Activated T-helper 17 cell treated with anti-CD3 and anti-CD28 coated beads, Interleukin-2, amount 50 U/mL, for 72 hours (primary cell): ENCODE measurements around the gene THEMIS2. TPM values are rescaled to one million over a fixed set of nuclear protein-coding genes. Genes with fewer than 3 reads are reported as not detected.
"Not testable (repeated sequence)": the region's sequence is repeated elsewhere in the genome, so short reads cannot be mapped to it uniquely, and the experiment has no call there.

Experiments
- ATAC-seq: fragments of 150-1000 bp; cut with Tn5 transposase; replicated peaks from 2 replicates; pipeline ENCODE4 v1.10.0; 2021; ENCODE audit warnings: mild to moderate bottlenecking, moderate library complexity
- H3K27ac Mint-ChIP-seq: one replicate; pipeline ENCODE4 v1.8.0; 2022; ENCODE audit warnings: mixed read lengths
- H3K27me3 Mint-ChIP-seq: one replicate; pipeline ENCODE4 v1.8.0; 2022; ENCODE audit warnings: mixed read lengths
- H3K36me3 Mint-ChIP-seq: one replicate; pipeline ENCODE4 v1.8.0; 2022; ENCODE audit warnings: low read depth, mild to moderate bottlenecking, mixed read lengths
- H3K4me1 Mint-ChIP-seq: one replicate; pipeline ENCODE4 v1.8.0; 2022; ENCODE audit warnings: mixed read lengths
- H3K4me3 Mint-ChIP-seq: one replicate; pipeline ENCODE4 v1.8.0; 2022; ENCODE audit warnings: mild to moderate bottlenecking, mixed read lengths
- H3K9me3 Mint-ChIP-seq: one replicate; pipeline ENCODE4 v1.8.0; 2022; ENCODE audit warnings: mixed read lengths
- total RNA-seq, 2 donors: library from RNA; stranded (reverse); gene quantifications; one replicate each; pipeline ENCODE4 v1.2.3, GENCODE V29; 2022

The THEMIS2 gene
- total RNA-seq, 2 donors from 2014 or later, result 32.0 to 62.8 TPM

DNA sequence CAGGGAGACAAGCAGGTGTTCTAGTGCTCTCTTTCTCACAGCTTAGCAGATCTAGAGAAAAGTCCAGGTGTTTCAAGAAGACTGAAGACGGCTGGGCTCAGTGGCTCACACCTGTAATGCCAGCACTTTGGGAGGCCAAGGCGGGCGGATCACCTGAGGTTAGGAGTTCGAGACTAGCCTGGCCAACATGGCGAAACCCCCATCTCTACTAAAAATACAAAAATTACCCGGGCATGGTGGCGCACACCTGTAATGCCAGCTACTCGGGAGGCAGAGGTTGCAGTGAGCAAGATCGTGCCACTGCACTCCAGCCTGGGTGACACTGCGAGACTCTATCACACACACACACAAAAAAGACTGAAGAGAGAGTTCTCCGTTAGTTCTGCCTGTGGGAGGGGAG, 14.8 kb upstream of the THEMIS2 start:
- H3K27ac Mint-ChIP-seq, result peak overlapping the region; percentile 52
- not testable (repeated sequence) for H3K27me3 Mint-ChIP-seq, H3K4me3 Mint-ChIP-seq, H3K9me3 Mint-ChIP-seq, H3K36me3 Mint-ChIP-seq, H3K4me1 Mint-ChIP-seq, ATAC-seq

GRCh38 chr1:27858072-27858948, 14.0 kb upstream of the THEMIS2 start:
- no peaks in the 10 kb centered on the region for H3K36me3 Mint-ChIP-seq
- H3K4me1 Mint-ChIP-seq, result peaks cover 10% of the 10 kb centered on the region
- ATAC-seq, result peak; percentile 98
- H3K27ac Mint-ChIP-seq, result peak overlapping the region; percentile 52
- H3K27me3 Mint-ChIP-seq, result no peaks in the 10 kb centered on the region
- H3K4me3 Mint-ChIP-seq, result no peak overlapping the region
- no peaks in the 10 kb centered on the region for H3K9me3 Mint-ChIP-seq

- Mint-ChIP-seq H3K27me3 (no peaks in the 10 kb centered on the region), H3K27ac (peak overlapping the region; percentile 52), H3K4me1 (peaks cover 14% of the 10 kb centered on the region), H3K36me3 (no peaks in the 10 kb centered on the region), H3K4me3 (no peak overlapping the region), H3K9me3 (no peaks in the 10 kb centered on the region)
- no peak for ATAC-seq
These were observed 13.3 kb upstream of the THEMIS2 start for GRCh38 chr1:27858949-27859576.

GRCh38 chr1:27861436-27861835, 10.9 kb upstream of the THEMIS2 start:
- H3K27ac Mint-ChIP-seq, result peak overlapping the region; percentile 5

GRCh38 chr1:27862004-27862403, 10.3 kb upstream of the THEMIS2 start:
- no peak for ATAC-seq
- peaks cover 17% of the 10 kb centered on the region for H3K4me1 Mint-ChIP-seq
- H3K27me3 Mint-ChIP-seq, result no peaks in the 10 kb centered on the region
- H3K9me3 Mint-ChIP-seq, result no peaks in the 10 kb centered on the region
- H3K27ac Mint-ChIP-seq, result peak overlapping the region; percentile 5
- H3K36me3 Mint-ChIP-seq, result no peaks in the 10 kb centered on the region
- H3K4me3 Mint-ChIP-seq, result no peak overlapping the region

More at GRCh38 chr1:27861436-27861835, 10.9 kb upstream of the THEMIS2 start:
- H3K9me3 Mint-ChIP-seq, result no peaks in the 10 kb centered on the region
- H3K4me3 Mint-ChIP-seq, result no peak overlapping the region
- ATAC-seq, result no peak
- no peaks in the 10 kb centered on the region for H3K36me3 Mint-ChIP-seq
- H3K27me3 Mint-ChIP-seq, result no peaks in the 10 kb centered on the region
- H3K4me1 Mint-ChIP-seq, result peaks cover 17% of the 10 kb centered on the region

DNA sequence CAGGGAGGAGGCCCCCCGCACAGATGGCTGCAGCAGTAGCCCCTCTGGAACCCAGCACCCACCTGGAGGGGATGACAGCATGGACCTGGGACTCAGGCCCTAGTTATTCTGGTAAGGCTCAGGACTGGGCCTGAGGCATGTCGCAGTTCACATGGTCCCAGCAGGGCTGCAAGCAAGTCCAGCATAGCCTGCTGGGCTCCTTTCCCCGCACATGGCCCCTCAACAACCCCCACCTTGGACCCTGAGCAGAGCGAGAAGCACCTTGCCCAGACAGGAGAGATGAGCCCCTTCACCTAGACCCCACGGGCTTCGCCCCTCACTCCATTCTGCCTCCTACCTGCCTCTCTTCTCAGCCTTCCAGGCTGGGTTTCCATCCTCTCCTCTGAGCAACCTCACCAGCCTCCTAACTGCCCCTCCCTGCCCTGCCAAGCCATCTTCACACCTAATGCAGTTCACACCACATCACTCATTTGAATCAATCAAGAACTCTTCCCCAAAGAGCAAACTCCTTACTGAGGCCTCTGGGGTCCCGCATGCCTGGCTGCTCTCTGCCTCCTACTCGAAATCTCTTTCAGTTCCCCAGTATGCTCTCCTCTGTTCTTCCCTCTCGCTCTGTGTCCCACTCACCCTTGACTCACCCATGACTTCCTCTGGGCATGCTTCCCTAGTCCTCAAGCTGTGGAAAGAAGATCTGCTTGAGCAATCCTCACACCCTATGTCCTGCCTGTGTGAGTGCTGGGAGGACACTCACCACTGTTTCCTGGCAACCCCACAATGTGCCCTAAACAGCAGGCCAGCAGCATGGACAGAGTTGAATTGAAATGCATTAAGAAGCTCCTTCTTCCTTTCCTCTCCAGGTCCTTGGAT, 9.4 kb upstream of the THEMIS2 start:
- H3K4me3 Mint-ChIP-seq, result peak overlapping the region; percentile 27
- no peaks in the 10 kb centered on the region for H3K27me3 Mint-ChIP-seq
- H3K36me3 Mint-ChIP-seq, result no peaks in the 10 kb centered on the region
- H3K4me1 Mint-ChIP-seq, result peaks cover 17% of the 10 kb centered on the region
- ATAC-seq, result peak; percentile 46
- peak overlapping the region; percentile 58 for H3K27ac Mint-ChIP-seq
- H3K9me3 Mint-ChIP-seq, result no peaks in the 10 kb centered on the region

DNA sequence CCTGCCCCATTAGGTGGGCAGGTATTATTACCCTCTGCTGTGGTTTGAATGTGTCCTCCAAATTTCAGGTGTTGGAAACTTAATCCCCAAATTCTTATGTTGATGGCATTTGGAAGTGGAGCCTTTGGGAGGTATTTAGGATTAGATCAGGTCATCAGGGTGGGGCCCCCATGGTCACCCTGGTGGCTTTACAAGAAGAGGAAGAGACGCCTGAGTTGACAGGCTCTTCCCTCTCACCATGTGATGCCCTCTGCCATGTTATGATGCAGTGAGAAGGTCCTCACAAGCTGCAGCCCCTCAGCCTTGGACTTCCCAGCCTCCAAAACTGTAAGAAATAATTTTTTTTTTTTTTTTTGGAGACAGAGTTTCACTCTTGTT, 8.8 kb upstream of the THEMIS2 start:
- no peak for ATAC-seq
- Mint-ChIP-seq H3K27ac (peak overlapping the region; percentile 85), H3K9me3 (no peaks in the 10 kb centered on the region), H3K36me3 (no peaks in the 10 kb centered on the region), H3K4me3 (peak overlapping the region; percentile 69), H3K27me3 (no peaks in the 10 kb centered on the region), H3K4me1 (peaks cover 17% of the 10 kb centered on the region)

DNA sequence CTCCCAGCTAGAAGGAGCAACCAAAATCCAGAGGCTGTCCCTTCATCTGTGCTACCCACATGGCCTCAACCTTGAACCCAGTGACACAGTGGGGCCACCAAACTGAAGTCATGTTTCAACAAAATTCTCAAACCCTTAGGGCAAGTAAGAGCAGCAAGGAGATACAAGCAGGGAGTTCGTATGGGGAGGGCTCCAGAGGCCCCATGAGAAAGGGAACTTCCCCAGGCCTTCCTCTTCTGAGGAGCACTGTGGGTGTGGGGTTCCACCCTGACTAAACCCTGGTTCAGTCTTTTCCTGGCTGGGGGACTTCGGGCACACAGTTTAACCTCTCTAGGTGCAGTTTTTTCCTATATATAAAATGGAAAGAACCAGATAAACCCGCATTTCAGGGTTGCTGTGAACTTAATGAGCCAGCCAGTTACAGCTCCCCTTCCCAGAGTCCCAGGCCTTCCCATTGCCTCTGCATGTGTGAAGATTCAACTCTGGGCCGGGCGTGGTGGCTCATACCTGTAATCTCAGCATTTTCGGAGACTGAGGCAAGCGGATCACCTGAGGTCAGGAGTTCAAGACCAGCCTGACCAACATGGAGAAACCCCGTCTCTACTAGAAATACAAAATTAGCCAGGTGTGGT, 8.0 kb upstream of the THEMIS2 start:
- H3K9me3 Mint-ChIP-seq, result no peaks in the 10 kb centered on the region
- no peaks in the 10 kb centered on the region for H3K27me3 Mint-ChIP-seq
- no peaks in the 10 kb centered on the region for H3K36me3 Mint-ChIP-seq
- peak; percentile 78 for ATAC-seq
- H3K4me1 Mint-ChIP-seq, result peaks cover 19% of the 10 kb centered on the region
- H3K27ac Mint-ChIP-seq, result peak overlapping the region; percentile 85
- H3K4me3 Mint-ChIP-seq, result peak overlapping the region; percentile 69

- Mint-ChIP-seq H3K27me3 (no peaks in the 10 kb centered on the region), H3K27ac (peak overlapping the region; percentile 62), H3K4me1 (peaks cover 24% of the 10 kb centered on the region)
These were observed 6.5 kb upstream of the THEMIS2 start for GRCh38 chr1:27865821-27866220.

GRCh38 chr1:27868556-27868931, 3.8 kb upstream of the THEMIS2 start:
- Mint-ChIP-seq H3K36me3 (peaks cover 10% of the 10 kb centered on the region), H3K27ac (peak overlapping the region; percentile 94), H3K27me3 (no peaks in the 10 kb centered on the region), H3K9me3 (no peaks in the 10 kb centered on the region), H3K4me3 (peak overlapping the region; percentile 86), H3K4me1 (peaks cover 16% of the 10 kb centered on the region)
- ATAC-seq, result no peak

More at GRCh38 chr1:27865821-27866220, 6.5 kb upstream of the THEMIS2 start:
- no peak for ATAC-seq
- H3K36me3 Mint-ChIP-seq, result no peaks in the 10 kb centered on the region
- H3K4me3 Mint-ChIP-seq, result no peak overlapping the region
- H3K9me3 Mint-ChIP-seq, result no peaks in the 10 kb centered on the region

DNA sequence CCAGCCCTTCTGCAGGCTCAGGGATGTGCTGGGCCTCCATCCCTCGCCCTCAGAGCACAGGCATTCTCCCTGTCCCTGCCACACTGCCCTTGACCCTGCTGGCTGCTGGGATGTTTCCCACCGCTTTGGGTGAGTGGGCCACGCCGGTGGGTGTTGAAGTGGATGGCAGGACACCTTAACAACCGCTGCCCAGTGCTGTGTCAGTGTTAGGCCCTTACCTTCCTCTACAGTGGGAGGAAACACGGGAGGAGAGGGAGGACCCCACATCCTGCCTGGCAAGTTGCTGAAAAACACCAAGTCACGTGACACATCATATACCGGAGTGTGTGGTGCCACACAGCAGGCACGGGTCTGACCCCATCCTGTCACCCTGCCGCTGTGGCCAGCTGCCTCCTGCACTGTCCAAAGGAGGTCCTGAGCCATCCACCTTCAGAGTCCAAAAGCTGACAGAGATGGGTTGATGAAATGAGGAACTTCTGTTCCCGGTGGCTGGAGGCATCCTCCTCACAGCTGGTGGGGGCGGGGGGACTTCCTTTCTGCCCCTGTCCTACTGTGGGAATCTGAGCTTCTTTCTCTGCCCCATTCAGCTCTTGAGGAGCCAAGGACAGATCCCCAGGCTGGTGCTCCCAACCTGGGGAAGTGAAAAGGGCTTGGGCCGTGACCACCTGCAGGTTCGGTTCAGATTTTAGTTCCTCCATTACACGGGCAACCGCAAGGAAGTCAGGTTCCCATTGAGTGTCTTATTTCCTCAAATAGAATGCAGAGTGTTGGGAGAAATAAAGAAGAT, 3.2 kb upstream of the THEMIS2 start:
- peaks cover 10% of the 10 kb centered on the region for H3K36me3 Mint-ChIP-seq
- H3K27ac Mint-ChIP-seq, result peak overlapping the region; percentile 94
- H3K27me3 Mint-ChIP-seq, result no peaks in the 10 kb centered on the region
- no peaks in the 10 kb centered on the region for H3K9me3 Mint-ChIP-seq
- ATAC-seq, result peak; percentile 68
- H3K4me1 Mint-ChIP-seq, result peaks cover 17% of the 10 kb centered on the region
- peak overlapping the region; percentile 86 for H3K4me3 Mint-ChIP-seq

DNA sequence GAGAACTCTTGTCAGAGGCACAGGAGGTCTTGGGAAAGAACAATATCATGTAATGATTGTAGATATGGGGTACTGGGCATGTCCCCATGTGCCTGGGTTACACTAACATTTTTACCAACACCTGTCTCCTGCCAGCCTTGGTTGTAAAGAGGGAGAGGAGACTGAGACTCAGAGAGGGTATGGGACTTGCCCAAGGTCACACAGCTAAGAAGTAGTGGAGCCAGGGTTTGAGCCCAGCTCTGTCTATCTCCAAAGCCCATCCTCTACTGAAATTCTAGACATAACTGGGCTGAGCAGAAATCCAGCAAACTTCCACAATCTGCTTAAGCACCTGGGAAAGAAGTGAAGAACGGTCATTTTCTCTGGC, 2.6 kb upstream of the THEMIS2 start:
- Mint-ChIP-seq H3K4me1 (peaks cover 15% of the 10 kb centered on the region), H3K27me3 (no peaks in the 10 kb centered on the region), H3K9me3 (no peaks in the 10 kb centered on the region), H3K36me3 (peaks cover 10% of the 10 kb centered on the region), H3K4me3 (peak overlapping the region; percentile 86), H3K27ac (peak overlapping the region; percentile 94)
- no peak for ATAC-seq

DNA sequence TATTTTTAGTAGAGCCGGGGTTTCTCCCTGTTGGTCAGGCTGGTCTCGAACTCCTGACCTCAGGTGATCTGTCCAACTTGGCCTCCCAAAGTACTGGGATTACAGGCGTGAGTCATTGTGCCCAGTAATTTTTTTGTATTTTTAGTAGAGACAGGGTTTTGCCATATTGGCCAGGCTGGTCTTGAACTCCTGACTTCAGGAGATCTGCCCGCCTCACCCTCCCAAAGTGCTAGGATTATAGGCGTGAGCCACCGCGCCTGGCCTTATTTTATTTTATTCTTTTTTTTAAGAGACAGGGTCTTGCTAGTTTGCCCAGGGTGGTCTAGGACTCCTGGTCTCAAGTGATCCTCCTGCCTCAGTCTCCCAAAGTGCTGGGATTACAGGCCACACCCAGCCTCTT, 1.3 kb upstream of the THEMIS2 start:
- peaks cover 15% of the 10 kb centered on the region for H3K4me1 Mint-ChIP-seq
- not testable (repeated sequence) for ATAC-seq, H3K9me3 Mint-ChIP-seq, H3K4me3 Mint-ChIP-seq, H3K27ac Mint-ChIP-seq, H3K27me3 Mint-ChIP-seq
- H3K36me3 Mint-ChIP-seq, result peaks cover 17% of the 10 kb centered on the region
